Pancreas (tissue), 10 donors: ENCODE measurements around the gene ICAM1. TPM values are rescaled to one million over a fixed set of nuclear protein-coding genes. Genes with fewer than 3 reads are reported as not detected.
"Not testable (repeated sequence)": the region's sequence is repeated elsewhere in the genome, so short reads cannot be mapped to it uniquely, and the experiment has no call there.

ENCODE experiments used
- ATAC-seq, 4 donors: fragments of 200-7000 bp; cut with Tn5 transposase; one replicate each; pipeline versions ENCODE4 v1.8.0 to v1.9.1; 2020; ENCODE audit warnings: mild to moderate bottlenecking in 4 of 4, moderate library complexity in 4 of 4
- DNase-seq, 6 donors: peaks; one replicate each; pipeline ENCODE4 v3.0.0-alpha.2; 2020
- FAIRE-seq: peaks from 2 replicates; lab custom pipeline; 2012; peaks lifted over from hg19 to GRCh38; lab: Jason Lieb, UNC
- H3K27ac ChIP-seq, 4 donors: fragments of 200-600 bp; sonication (generic); 1 replicate in 3 of 4; 2 replicates in 1 of 4; pipeline versions ENCODE4 v1.5.0 to v1.8.0; 2020
- H3K27me3 ChIP-seq, 4 donors: fragments of 200-600 bp; one replicate each; pipeline ENCODE4 v1.8.0; 2021
- H3K36me3 ChIP-seq, 3 donors: fragments of 200-600 bp; sonication (generic) in 1 of 3; one replicate each; pipeline versions ENCODE4 v1.5.0 to v1.8.0; 2020 to 2021
- H3K4me1 ChIP-seq, 3 donors: fragments of 200-600 bp; one replicate each; pipeline ENCODE4 v1.8.0; 2021
- H3K4me3 ChIP-seq, 4 donors: fragments of 200-600 bp; sonication (generic) in 2 of 4; one replicate each; pipeline versions ENCODE4 v1.5.0 to v1.8.0; 2020 to 2021
- H3K9me3 ChIP-seq, 4 donors: fragments of 200-600 bp; one replicate each; pipeline ENCODE4 v1.8.0; 2021
- WGBS, 2 donors: extraction: QIAGEN DNeasy Blood & Tissue Kit; methylation state at CpG; one replicate each; pipeline ENCODE4 v1.1.7; 2013; 5-methylcytosine and 5-hydroxymethylcytosine counted together
- intact Hi-C, 3 donors: fragments of 100-400 bp; cut with DNase I; formaldehyde crosslinking; loops; one replicate each; pipeline versions ENCODE4 v1.11.1 to v1.14.2; 2022
- polyA plus RNA-seq, 2 donors: library from polyadenylated mRNA; stranded (reverse); fragments of 200-250 nt; gene quantifications; one replicate each; pipeline ENCODE4 v1.2.3, GENCODE V29; 2013
- total RNA-seq, 6 donors: library from RNA; stranded (reverse); fragmentation: NEBNext Ultra II Directional in 4 of 6; extraction: Animal tissue kit (Norgen Biotek cat#: 25700) in 4 of 6; gene quantifications; one replicate each; pipeline versions ENCODE4 v1.2.1 to v1.2.4, GENCODE V29; 2021 to 2023
- TF ChIP-seq, protein P1 (sequence below), 4 donors: fragments of 200-600 bp; sonication (generic) in 3 of 4; IDR thresholded peaks; one replicate each; pipeline versions ENCODE4 v1.5.0 to v1.8.0; 2021; ENCODE audit warnings: antibody characterized with exemption in 4 of 4
- donor health status: healthy with polysubstance abuse.
- donor health status: DM: no; HTN: no; CAD: no; lungs with moderate emphysema.
- donor health status: DM: no; HTN: no; CAD: no.
- donor health status: control.
- donor health status: control.
- donor health status: Bipolar disorder and iron deficiency.
- donor health status: DM: yes; HTN: yes; CAD: no.
- donor health status: DM: no; HTN: no; CAD: no.
- donor health status: DM: no; HTN: no; CAD: no.
- donor health status: DM: yes; HTN: yes; CAD: no.

ICAM1 gene
- total and polyA plus RNA-seq, 8 donors: 2.2 to 32.4 (median 6.8) TPM

DNA sequence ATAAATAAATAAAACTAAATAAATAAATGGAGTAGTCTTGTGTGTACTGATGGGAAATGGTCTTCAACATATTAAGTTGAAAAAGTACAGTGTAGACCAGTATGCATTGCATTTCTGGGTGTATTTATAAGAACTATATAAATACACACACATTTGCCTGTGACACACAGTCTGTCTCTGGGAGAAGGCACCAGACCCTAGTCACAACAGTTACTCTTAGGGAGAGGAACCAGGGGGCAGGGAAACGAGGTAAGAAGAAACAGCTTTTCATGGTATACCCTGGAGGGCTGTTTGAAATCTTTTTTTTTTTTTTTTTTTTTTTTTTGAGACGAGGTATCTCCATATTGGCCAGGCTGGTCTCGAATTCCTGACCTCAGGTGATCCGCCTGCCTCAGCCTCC, 37.0 kb upstream of the ICAM1 start:
- WGBS, 2 donors: 62 to 63% methylated on average over 3 to 4 of the region's 4 CpGs
- Histone ChIP-seq H3K4me1 (no peaks in the 10 kb centered on the region), H3K36me3 (no peaks in the 10 kb centered on the region), H3K9me3 (no peaks in the 10 kb centered on the region), H3K27me3 (no peaks in the 10 kb centered on the region), H3K4me3 (no peak overlapping the region), H3K27ac (no peak overlapping the region)
- no peak for ATAC-seq
- intact Hi-C loops: no loop called here
- TF ChIP-seq, protein P1, sequence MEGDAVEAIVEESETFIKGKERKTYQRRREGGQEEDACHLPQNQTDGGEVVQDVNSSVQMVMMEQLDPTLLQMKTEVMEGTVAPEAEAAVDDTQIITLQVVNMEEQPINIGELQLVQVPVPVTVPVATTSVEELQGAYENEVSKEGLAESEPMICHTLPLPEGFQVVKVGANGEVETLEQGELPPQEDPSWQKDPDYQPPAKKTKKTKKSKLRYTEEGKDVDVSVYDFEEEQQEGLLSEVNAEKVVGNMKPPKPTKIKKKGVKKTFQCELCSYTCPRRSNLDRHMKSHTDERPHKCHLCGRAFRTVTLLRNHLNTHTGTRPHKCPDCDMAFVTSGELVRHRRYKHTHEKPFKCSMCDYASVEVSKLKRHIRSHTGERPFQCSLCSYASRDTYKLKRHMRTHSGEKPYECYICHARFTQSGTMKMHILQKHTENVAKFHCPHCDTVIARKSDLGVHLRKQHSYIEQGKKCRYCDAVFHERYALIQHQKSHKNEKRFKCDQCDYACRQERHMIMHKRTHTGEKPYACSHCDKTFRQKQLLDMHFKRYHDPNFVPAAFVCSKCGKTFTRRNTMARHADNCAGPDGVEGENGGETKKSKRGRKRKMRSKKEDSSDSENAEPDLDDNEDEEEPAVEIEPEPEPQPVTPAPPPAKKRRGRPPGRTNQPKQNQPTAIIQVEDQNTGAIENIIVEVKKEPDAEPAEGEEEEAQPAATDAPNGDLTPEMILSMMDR (IDR thresholded peaks at IDR 0.05): no peak
- no peak for FAIRE-seq
- DNase-seq: no peak

DNA sequence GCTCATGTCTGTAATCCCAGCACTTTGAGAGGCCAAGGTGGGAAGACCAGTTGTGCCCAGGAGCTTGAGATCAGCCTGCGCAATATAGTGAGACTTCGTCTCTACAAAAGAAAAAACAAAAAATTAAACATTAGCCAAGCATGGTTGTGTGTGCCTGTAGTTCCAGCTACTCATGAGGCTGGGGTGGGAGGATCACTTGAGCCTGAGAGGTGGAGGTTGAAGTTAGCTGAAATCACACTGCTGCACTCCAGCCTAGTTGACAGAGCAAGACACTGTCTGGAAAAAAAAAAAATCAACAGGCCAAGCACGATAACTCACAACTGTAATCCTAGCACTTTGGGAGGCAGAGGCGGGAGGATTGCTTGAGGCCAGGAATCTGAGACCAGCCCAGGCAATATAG, 35.9 kb upstream of the ICAM1 start:
- Histone ChIP-seq H3K36me3 (no peaks in the 10 kb centered on the region), H3K9me3 (no peaks in the 10 kb centered on the region), H3K4me1 (no peaks in the 10 kb centered on the region), H3K27ac (no peak overlapping the region), H3K27me3 (no peaks in the 10 kb centered on the region), H3K4me3 (no peak overlapping the region)
- ATAC-seq (no peak), DNase-seq (no peak), FAIRE-seq (no peak)
- 66 to 83% methylated on average over 4 of the region's 4 CpGs for WGBS, 2 donors
- intact Hi-C loops: no loop called here
- TF ChIP-seq, protein P1 (IDR thresholded peaks at IDR 0.05): no peak

DNA sequence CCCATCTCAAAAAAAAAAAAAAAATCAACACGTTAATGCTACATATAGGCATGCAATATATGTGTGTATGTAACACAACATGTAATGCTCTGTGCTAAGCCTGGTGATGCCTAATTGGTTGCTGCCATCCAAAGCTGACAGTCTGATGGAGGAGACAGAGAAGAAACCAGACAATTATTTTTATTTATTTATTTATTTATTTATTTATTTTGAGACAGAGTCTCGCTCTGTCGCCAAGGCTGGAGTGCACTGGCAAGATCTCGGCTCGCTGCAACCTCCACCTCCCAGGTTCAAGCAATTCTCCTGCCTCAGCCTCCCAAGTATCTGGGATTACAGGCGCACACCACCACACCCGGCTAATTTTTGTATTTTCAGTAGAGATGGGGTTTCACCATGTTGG, 35.5 kb upstream of the ICAM1 start:
- H3K36me3 ChIP-seq, H3K4me1 ChIP-seq, FAIRE-seq, H3K9me3 ChIP-seq, H3K27me3 ChIP-seq, H3K27ac ChIP-seq, intact Hi-C loops, DNase-seq, H3K4me3 ChIP-seq, ATAC-seq: not testable (repeated sequence)
- 87% methylated on average over 7 of the region's 7 CpGs for WGBS, 2 donors

DNA sequence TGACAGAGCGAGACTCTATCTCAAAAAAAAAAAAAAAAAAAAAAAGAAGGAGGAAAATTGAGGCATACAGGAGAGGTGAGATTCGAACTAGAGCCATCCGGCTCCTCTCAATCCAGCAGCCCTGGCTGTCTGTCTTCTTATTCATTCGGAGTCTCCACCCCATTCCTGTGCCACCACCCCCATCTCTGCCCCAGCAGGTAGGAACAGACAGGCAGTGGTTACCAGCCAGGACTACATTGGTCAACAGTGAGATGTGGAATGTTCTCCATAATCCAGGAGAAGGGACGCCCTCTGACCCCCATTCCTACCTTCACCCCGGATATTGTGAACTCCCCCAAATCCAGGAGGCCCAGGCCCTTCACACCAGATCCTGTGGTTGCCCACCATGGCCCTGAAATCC, 33.2 kb upstream of the ICAM1 start:
- H3K4me1 ChIP-seq: no peaks in the 10 kb centered on the region
- no peaks in the 10 kb centered on the region for H3K27me3 ChIP-seq
- no peak for DNase-seq
- no peak for ATAC-seq
- no peak overlapping the region for H3K4me3 ChIP-seq
- intact Hi-C loops: no loop called here
- no peak for FAIRE-seq
- no peaks in the 10 kb centered on the region for H3K36me3 ChIP-seq
- WGBS, 2 donors: 82 to 88% methylated on average over 5 to 6 of the region's 6 CpGs
- H3K27ac ChIP-seq: no peak overlapping the region
- TF ChIP-seq, protein P1 (IDR thresholded peaks at IDR 0.05): no peak
- no peaks in the 10 kb centered on the region for H3K9me3 ChIP-seq

DNA sequence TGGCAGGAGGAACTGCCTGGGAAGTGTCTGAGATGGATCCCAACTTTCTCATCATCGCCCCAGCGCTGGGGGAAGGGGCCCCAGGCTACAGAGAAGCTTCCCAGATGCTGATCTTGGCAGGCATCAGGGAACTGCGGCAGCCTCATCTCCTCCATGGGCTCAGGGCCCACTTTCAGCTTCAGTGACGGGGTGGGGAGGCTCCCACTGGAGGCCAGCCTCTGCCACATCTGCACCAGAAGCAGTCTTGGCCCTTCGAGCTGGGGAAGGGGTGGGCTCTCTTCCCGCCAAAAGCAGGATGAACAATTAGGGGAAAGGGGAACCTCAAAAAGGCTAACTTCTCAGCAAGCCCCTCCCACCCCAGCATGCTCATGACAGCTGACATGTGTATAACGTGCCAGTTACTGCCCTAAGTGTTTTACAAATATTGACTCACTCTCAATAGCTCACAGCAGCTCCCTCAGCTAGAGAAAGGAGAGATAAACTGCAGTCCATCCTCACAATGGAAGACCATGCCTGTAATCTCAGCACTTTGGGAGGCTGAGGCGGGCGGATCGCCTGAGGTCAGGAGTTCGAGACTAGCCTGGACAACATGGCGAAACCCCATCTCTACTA, 32.6 kb upstream of the ICAM1 start:
- TF ChIP-seq, protein P1 (IDR thresholded peaks at IDR 0.05): no peak
- H3K36me3 ChIP-seq: no peaks in the 10 kb centered on the region
- H3K27ac ChIP-seq: peak overlapping the region in 1 of 4 donors; percentile 28
- peak; percentile 40 to 92 (median 82) for ATAC-seq
- H3K27me3 ChIP-seq: no peaks in the 10 kb centered on the region
- no peaks in the 10 kb centered on the region for H3K9me3 ChIP-seq
- no peak overlapping the region for H3K4me3 ChIP-seq
- H3K4me1 ChIP-seq: no peaks in the 10 kb centered on the region
- intact Hi-C loops: no loop called here
- WGBS, 2 donors: 54 to 57% methylated on average over 12 of the region's 12 CpGs
- FAIRE-seq: no peak
- peak in 1 of 6 donors; percentile 25 for DNase-seq

DNA sequence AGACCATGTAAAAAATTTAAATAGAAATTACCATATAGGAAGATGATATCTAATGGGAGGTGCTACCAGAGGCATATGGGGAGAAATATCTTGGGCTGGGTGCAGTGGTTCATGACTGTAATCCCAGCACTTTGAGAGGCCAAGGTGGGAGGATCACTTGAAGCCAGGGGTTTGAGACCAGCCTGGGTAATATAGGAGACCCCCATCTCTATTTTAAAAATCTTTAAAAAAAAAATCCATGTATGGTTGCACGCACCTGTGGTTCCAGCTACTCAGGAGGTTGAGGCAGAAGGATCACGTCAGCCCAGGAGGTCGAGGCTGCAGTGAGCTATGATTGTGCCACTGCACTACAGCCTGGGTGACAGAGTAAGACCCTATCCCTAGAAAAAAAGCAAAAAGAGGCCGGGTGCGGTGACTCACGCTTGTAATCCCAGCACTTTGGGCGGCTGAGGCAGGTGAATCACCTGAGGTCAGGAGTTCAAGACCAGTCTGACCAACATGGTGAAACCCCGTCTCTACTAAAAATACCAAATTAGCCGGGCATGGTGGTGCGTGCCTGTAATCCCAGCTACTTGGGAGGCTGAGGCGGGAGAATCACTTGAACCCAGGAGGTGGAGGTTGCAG, 29.0 kb upstream of the ICAM1 start:
- DNase-seq, H3K36me3 ChIP-seq, H3K4me3 ChIP-seq, H3K27ac ChIP-seq, H3K27me3 ChIP-seq, FAIRE-seq, intact Hi-C loops, H3K4me1 ChIP-seq, ATAC-seq, H3K9me3 ChIP-seq: not testable (repeated sequence)
- WGBS, 2 donors: 80 to 93% methylated on average over 11 of the region's 11 CpGs
